ENCODE data around the gene CALML4.

Gene CALML4

GRCh38 chr15:68218331-68218730 is 13.2 kb upstream of the CALML4 start:
- no peak for DNase-seq (ENCODE audit: low read depth in 1 of 2, low spot score in 1 of 2)
- Histone ChIP-seq H3K27me3 (ENCODE audit: insufficient read depth, poor library complexity, severe bottlenecking) (no peaks in the 10 kb centered on the region), H3K4me3 (replicated peaks; ENCODE audit: insufficient read depth, low read length) (no peak overlapping the region), H3K27ac (replicated peaks) (no peak overlapping the region)
- TF ChIP-seq POLR2AphosphoS5 (IDR thresholded peaks at IDR 0.05; ENCODE audit: low read depth) (no peak), REST (IDR thresholded peaks at IDR 0.05; ENCODE audit: insufficient replicate concordance, low read depth) (no peak), SPI1 (IDR thresholded peaks at IDR 0.05; ENCODE audit: borderline replicate concordance, low read depth) (no peak), GABPA (IDR thresholded peaks at IDR 0.05; ENCODE audit: low read depth) (no peak), CTCF (IDR thresholded peaks at IDR 0.05; ENCODE audit: insufficient read depth, low read length) (no peak)

- H3K4me3 ChIP-seq (replicated peaks; ENCODE audit: insufficient read depth, low read length) = no peak overlapping the region
- no peak overlapping the region for H3K27ac ChIP-seq (replicated peaks)
- TF ChIP-seq SPI1 (IDR thresholded peaks at IDR 0.05; ENCODE audit: borderline replicate concordance, low read depth) (no peak), GABPA (IDR thresholded peaks at IDR 0.05; ENCODE audit: low read depth) (no peak), CTCF (IDR thresholded peaks at IDR 0.05; ENCODE audit: insufficient read depth, low read length) (no peak), POLR2AphosphoS5 (IDR thresholded peaks at IDR 0.05; ENCODE audit: low read depth) (no peak), REST (IDR thresholded peaks at IDR 0.05; ENCODE audit: insufficient replicate concordance, low read depth) (no peak)
- H3K27me3 ChIP-seq (ENCODE audit: insufficient read depth, poor library complexity, severe bottlenecking) = no peaks in the 10 kb centered on the region
- no peak for DNase-seq (ENCODE audit: low read depth in 1 of 2, low spot score in 1 of 2)
These were observed 12.2 kb upstream of the CALML4 start for GRCh38 chr15:68217341-68217740.

GRCh38 chr15:68214838-68215254 is 9.7 kb upstream of the CALML4 start:
- no peak overlapping the region for H3K4me3 ChIP-seq (replicated peaks; ENCODE audit: insufficient read depth, low read length)
- H3K27ac ChIP-seq (replicated peaks) = 0 out of 2 replicates have a peak overlapping the region, but pooled peaks have one; percentile 0
- no peaks in the 10 kb centered on the region for H3K27me3 ChIP-seq (ENCODE audit: insufficient read depth, poor library complexity, severe bottlenecking)
- DNase-seq (ENCODE audit: low read depth in 1 of 2, low spot score in 1 of 2) = no peak
- TF ChIP-seq SPI1 (IDR thresholded peaks at IDR 0.05; ENCODE audit: borderline replicate concordance, low read depth) (peak; percentile 44; the same call in 1 of the 2 replicates), REST (IDR thresholded peaks at IDR 0.05; ENCODE audit: insufficient replicate concordance, low read depth) (no peak)

Data from HL-60 (cell line).